Activated naive CD8-positive, alpha-beta T cell treated with anti-CD3 and anti-CD28 coated beads for 36 hours (primary cell): ENCODE measurements around the gene HNRNPA1. TPM values are rescaled to one million over a fixed set of nuclear protein-coding genes. Genes with fewer than 3 reads are reported as not detected.
"Not testable (repeated sequence)": the region's sequence is repeated elsewhere in the genome, so short reads cannot be mapped to it uniquely, and the experiment has no call there.

Experiments
- DNase-seq: peaks from one replicate; pipeline ENCODE4 v3.0.0; 2021
- H3K27ac Mint-ChIP-seq: one replicate; pipeline ENCODE4 v1.8.0; 2022; ENCODE audit warnings: mild to moderate bottlenecking, moderate library complexity, mixed read lengths
- H3K27me3 Mint-ChIP-seq: one replicate; pipeline ENCODE4 v1.8.0; 2022; ENCODE audit warnings: mild to moderate bottlenecking, mixed read lengths
- H3K36me3 Mint-ChIP-seq: one replicate; pipeline ENCODE4 v1.8.0; 2021; ENCODE audit warnings: mild to moderate bottlenecking, mixed read lengths
- H3K4me1 Mint-ChIP-seq: one replicate; pipeline ENCODE4 v1.8.0; 2021; ENCODE audit warnings: mixed read lengths
- H3K4me3 Mint-ChIP-seq: one replicate; pipeline ENCODE4 v1.8.0; 2022; ENCODE audit warnings: mild to moderate bottlenecking, moderate library complexity, mixed read lengths
- H3K9me3 Mint-ChIP-seq: one replicate; pipeline ENCODE4 v1.8.0; 2022; ENCODE audit warnings: mixed read lengths
- total RNA-seq, 2 experiments: library from RNA; stranded (reverse); gene quantifications; one replicate each; pipeline ENCODE4 v1.2.3, GENCODE V29; 2021

HNRNPA1 gene
- total RNA-seq, 2 experiments from 2014 or later, result 2,335 to 2,367 TPM

GRCh38 chr12:54300225-54300731 lies 19.8 kb downstream of the HNRNPA1 start:
- DNase-seq, result no peak
- Mint-ChIP-seq H3K4me3 (no peak overlapping the region), H3K27ac (no peak overlapping the region), H3K36me3 (no peaks in the 10 kb centered on the region), H3K27me3 (peaks cover 72% of the 10 kb centered on the region), H3K9me3 (no peaks in the 10 kb centered on the region), H3K4me1 (peaks cover 14% of the 10 kb centered on the region)

- Mint-ChIP-seq H3K27me3 (peaks cover 73% of the 10 kb centered on the region), H3K9me3 (no peaks in the 10 kb centered on the region), H3K4me1 (peaks cover 14% of the 10 kb centered on the region), H3K4me3 (peak within 1 kb of the TSS; percentile 45), H3K27ac (no peak within 1 kb of the TSS), H3K36me3 (no peaks in the 10 kb centered on the region)
- DNase-seq, result peak; percentile 44
Measured at GRCh38 chr12:54300732-54301427, 20.4 kb downstream of the HNRNPA1 start, which contains the start of gene NFE2. NFE2 (minus strand) TSS chr12:54301015; CDS start chr12:54295248, 5,767 bp downstream.

GRCh38 chr12:54301428-54302048 lies 21.0 kb downstream of the HNRNPA1 start:
- no peak overlapping the region for H3K27ac Mint-ChIP-seq
- no peak overlapping the region for H3K4me3 Mint-ChIP-seq
- H3K27me3 Mint-ChIP-seq, result peaks cover 73% of the 10 kb centered on the region

GRCh38 chr12:54303640-54304039 lies 23.1 kb downstream of the HNRNPA1 start:
- H3K4me1 Mint-ChIP-seq, result peaks cover 14% of the 10 kb centered on the region
- H3K9me3 Mint-ChIP-seq, result no peaks in the 10 kb centered on the region
- no peak overlapping the region for H3K4me3 Mint-ChIP-seq
- H3K27ac Mint-ChIP-seq, result no peak overlapping the region
- no peak for DNase-seq
- H3K36me3 Mint-ChIP-seq, result no peaks in the 10 kb centered on the region
- peaks cover 69% of the 10 kb centered on the region for H3K27me3 Mint-ChIP-seq

More at GRCh38 chr12:54301428-54302048, 21.0 kb downstream of the HNRNPA1 start:
- H3K36me3 Mint-ChIP-seq, result no peaks in the 10 kb centered on the region
- no peak for DNase-seq
- H3K9me3 Mint-ChIP-seq, result no peaks in the 10 kb centered on the region
- peaks cover 14% of the 10 kb centered on the region for H3K4me1 Mint-ChIP-seq

GRCh38 chr12:54304187-54304810 lies 23.8 kb downstream of the HNRNPA1 start:
- DNase-seq, result no peak
- no peak overlapping the region for H3K27ac Mint-ChIP-seq
- H3K36me3 Mint-ChIP-seq, result no peaks in the 10 kb centered on the region
- H3K4me1 Mint-ChIP-seq, result peaks cover 14% of the 10 kb centered on the region
- H3K27me3 Mint-ChIP-seq, result peaks cover 63% of the 10 kb centered on the region
- H3K9me3 Mint-ChIP-seq, result no peaks in the 10 kb centered on the region
- H3K4me3 Mint-ChIP-seq, result no peak overlapping the region

- DNase-seq, result peak; percentile 33
- no peaks in the 10 kb centered on the region for H3K36me3 Mint-ChIP-seq
- H3K4me1 Mint-ChIP-seq, result peaks cover 2% of the 10 kb centered on the region
- H3K4me3 Mint-ChIP-seq, result no peak overlapping the region
- H3K9me3 Mint-ChIP-seq, result no peaks in the 10 kb centered on the region
- H3K27ac Mint-ChIP-seq, result no peak overlapping the region
- peaks cover 38% of the 10 kb centered on the region for H3K27me3 Mint-ChIP-seq
Measured at GRCh38 chr12:54306925-54307741, 26.6 kb downstream of the HNRNPA1 start.

GRCh38 chr12:54311051-54311450 lies 30.5 kb downstream of the HNRNPA1 start:
- no peaks in the 10 kb centered on the region for H3K9me3 Mint-ChIP-seq
- no peak overlapping the region for H3K4me3 Mint-ChIP-seq
- H3K4me1 Mint-ChIP-seq, result no peaks in the 10 kb centered on the region
- H3K36me3 Mint-ChIP-seq, result no peaks in the 10 kb centered on the region
- H3K27ac Mint-ChIP-seq, result no peak overlapping the region
- no peak for DNase-seq
- peaks cover 11% of the 10 kb centered on the region for H3K27me3 Mint-ChIP-seq

GRCh38 chr12:54312309-54312708 lies 31.8 kb downstream of the HNRNPA1 start:
- not testable (repeated sequence) for H3K4me3 Mint-ChIP-seq, DNase-seq, H3K36me3 Mint-ChIP-seq, H3K9me3 Mint-ChIP-seq, H3K27me3 Mint-ChIP-seq, H3K4me1 Mint-ChIP-seq, H3K27ac Mint-ChIP-seq

GRCh38 chr12:54321363-54321762 lies 40.8 kb downstream of the HNRNPA1 start:
- no peak overlapping the region for H3K27ac Mint-ChIP-seq
- H3K9me3 Mint-ChIP-seq, result no peaks in the 10 kb centered on the region
- no peak overlapping the region for H3K4me3 Mint-ChIP-seq
- no peak for DNase-seq
- H3K4me1 Mint-ChIP-seq, result peaks cover 7% of the 10 kb centered on the region
- H3K36me3 Mint-ChIP-seq, result no peaks in the 10 kb centered on the region
- no peaks in the 10 kb centered on the region for H3K27me3 Mint-ChIP-seq

- Mint-ChIP-seq H3K9me3 (no peaks in the 10 kb centered on the region), H3K36me3 (peaks cover 2% of the 10 kb centered on the region), H3K4me3 (peak within 1 kb of the TSS; percentile 97), H3K27me3 (no peaks in the 10 kb centered on the region), H3K4me1 (peaks cover 31% of the 10 kb centered on the region), H3K27ac (peak within 1 kb of the TSS; percentile 94)
- peak; percentile 90 for DNase-seq
Measured at GRCh38 chr12:54324617-54325441, 44.3 kb downstream of the HNRNPA1 start, which contains the start of gene COPZ1. COPZ1 (plus strand) TSS chr12:54325131; CDS start chr12:54325164, 33 bp downstream.

- peak overlapping the region; percentile 94 for H3K27ac Mint-ChIP-seq
- peaks cover 36% of the 10 kb centered on the region for H3K4me1 Mint-ChIP-seq
- H3K27me3 Mint-ChIP-seq, H3K36me3 Mint-ChIP-seq, H3K9me3 Mint-ChIP-seq, DNase-seq: not testable (repeated sequence)
- peak overlapping the region; percentile 97 for H3K4me3 Mint-ChIP-seq
Measured at GRCh38 chr12:54325442-54326109, 45.0 kb downstream of the HNRNPA1 start.

- Mint-ChIP-seq H3K4me3 (no peak overlapping the region), H3K27ac (no peak overlapping the region), H3K9me3 (no peaks in the 10 kb centered on the region), H3K4me1 (peaks cover 53% of the 10 kb centered on the region), H3K36me3 (peaks cover 2% of the 10 kb centered on the region), H3K27me3 (no peaks in the 10 kb centered on the region)
- no peak for DNase-seq
Measured at GRCh38 chr12:54328595-54329337, 48.2 kb downstream of the HNRNPA1 start.

- Mint-ChIP-seq H3K4me3 (no peak overlapping the region), H3K4me1 (peaks cover 50% of the 10 kb centered on the region), H3K27ac (no peak overlapping the region), H3K9me3 (no peaks in the 10 kb centered on the region), H3K36me3 (peaks cover 2% of the 10 kb centered on the region), H3K27me3 (no peaks in the 10 kb centered on the region)
- DNase-seq, result no peak
Measured at GRCh38 chr12:54329759-54330158, 49.2 kb downstream of the HNRNPA1 start.
